Natural killer cell (primary cell): ENCODE results near the gene RGL2. TPM values are rescaled to one million over a fixed set of nuclear protein-coding genes. Genes with fewer than 3 reads are reported as not detected.

Experiments used
- ATAC-seq, 3 donors: fragments of 150-1000 bp in 2 of 3; fragments of 200-7000 bp in 1 of 3; cut with Tn5 transposase; 1 replicate in 1 of 3; 2 replicates in 2 of 3; pipeline ENCODE4 v1.10.0; 2021; ENCODE audit warnings: mild to moderate bottlenecking in 2 of 3, moderate library complexity in 2 of 3
- DNase-seq, 2 donors: peaks; one replicate each; pipeline versions ENCODE4 v3.0.0 to v3.0.0-alpha.2; 2013 to 2021; ENCODE audit warnings: mixed read lengths in 1 of 2
- H3K27ac ChIP-seq: one replicate; pipeline ENCODE4 v1.5.1; 2013; ENCODE audit warnings: mild to moderate bottlenecking, low read length
- H3K27me3 ChIP-seq: one replicate; pipeline ENCODE4 v1.6.1; 2013; ENCODE audit warnings: low read length; ENCODE audit not compliant: control insufficient read depth, insufficient read depth
- H3K36me3 ChIP-seq: one replicate; pipeline ENCODE4 v1.6.1; 2013; ENCODE audit warnings: low read length; ENCODE audit not compliant: control insufficient read depth, insufficient read depth
- H3K4me1 ChIP-seq: one replicate; pipeline ENCODE4 v1.6.1; 2013; ENCODE audit warnings: low read length; ENCODE audit not compliant: control insufficient read depth, insufficient read depth
- H3K4me3 ChIP-seq: one replicate; pipeline ENCODE4 v1.5.1; 2013; ENCODE audit warnings: low read length
- H3K9me3 ChIP-seq: one replicate; pipeline ENCODE4 v1.6.1; 2013; ENCODE audit warnings: low read length; ENCODE audit not compliant: control insufficient read depth, insufficient read depth
- H3K27ac Mint-ChIP-seq, 2 donors: one replicate each; pipeline ENCODE4 v1.8.0; 2022; ENCODE audit warnings: mild to moderate bottlenecking in 2 of 2, mixed read lengths in 2 of 2, moderate library complexity in 1 of 2
- H3K27me3 Mint-ChIP-seq, 2 donors: one replicate each; pipeline ENCODE4 v1.8.0; 2022; ENCODE audit warnings: low read depth in 2 of 2, mixed read lengths in 2 of 2
- H3K36me3 Mint-ChIP-seq: one replicate; pipeline ENCODE4 v1.8.0; 2022; ENCODE audit warnings: mixed read lengths
- H3K4me1 Mint-ChIP-seq, 2 donors: one replicate each; pipeline ENCODE4 v1.8.0; 2022; ENCODE audit warnings: mixed read lengths in 2 of 2
- H3K4me3 Mint-ChIP-seq: one replicate; pipeline ENCODE4 v1.8.0; 2022; ENCODE audit warnings: mild to moderate bottlenecking, moderate library complexity, mixed read lengths
- H3K9me3 Mint-ChIP-seq, 2 donors: one replicate each; pipeline ENCODE4 v1.8.0; 2022; ENCODE audit warnings: mixed read lengths in 2 of 2
- WGBS: methylation state at CpG from one replicate; pipeline ENCODE4 v1.1.7; 2013; ENCODE audit warnings: missing lambda C conversion rate; ENCODE audit not compliant: insufficient coverage; 5-methylcytosine and 5-hydroxymethylcytosine counted together
- intact Hi-C: fragments of 100-400 bp; cut with micrococcal nuclease; formaldehyde crosslinking; loops from one replicate; pipeline ENCODE4 v1.14.2; 2022
- total RNA-seq, 4 donors: library from RNA; stranded (reverse); fragments of 120-200 nt in 1 of 4; gene quantifications; one replicate each; pipeline versions ENCODE4 v1.2.3 to v1.2.4, GENCODE V29; 2013 to 2022
- TF ChIP-seq, protein P1 (sequence below): fragments of 200-600 bp; IDR thresholded peaks from one replicate; pipeline ENCODE4 v1.8.0; 2022; ENCODE audit warnings: antibody characterized with exemption

RGL2 gene
- total RNA-seq, 3 donors from 2014 or later (not counting 1 experiment from before 2014, with no cell fraction given): 80.7 to 91.4 (median 84.9) TPM

DNA sequence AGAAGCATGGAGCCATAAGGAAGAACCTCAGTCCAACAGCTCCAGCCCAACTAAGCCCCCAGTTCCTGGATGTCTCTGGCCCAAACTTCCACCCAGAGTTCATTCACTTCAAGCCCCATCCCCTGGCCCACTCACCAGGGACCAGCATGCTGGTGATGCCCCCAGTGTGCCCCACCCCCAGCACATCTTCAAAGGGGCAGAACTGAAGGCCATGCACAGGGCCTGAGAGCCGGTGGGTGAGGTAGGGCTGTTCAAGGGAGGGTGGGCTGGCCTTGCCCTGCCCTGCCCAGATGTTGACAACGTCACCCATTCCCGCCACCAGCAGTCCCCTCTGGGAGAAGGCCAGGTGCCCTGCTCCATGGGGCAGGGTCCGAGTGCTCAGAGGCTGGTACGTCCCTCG lies 18.2 kb downstream of the RGL2 start:
- intact Hi-C loops: no loop called here
- Histone ChIP-seq H3K36me3 (peaks cover 42% of the 10 kb centered on the region), H3K9me3 (no peaks in the 10 kb centered on the region), H3K27ac (no peak overlapping the region), H3K4me3 (no peak overlapping the region), H3K4me1 (peaks cover 42% of the 10 kb centered on the region), H3K27me3 (no peaks in the 10 kb centered on the region)
- Mint-ChIP-seq H3K27ac (peak overlapping the region in 1 of 2 donors; percentile 27), H3K9me3 (no peaks in the 10 kb centered on the region), H3K4me3 (no peak overlapping the region), H3K36me3 (no peaks in the 10 kb centered on the region), H3K27me3 (no peaks in the 10 kb centered on the region), H3K4me1 (peaks cover 19 to 46% of the 10 kb centered on the region in 2 donors)
- WGBS: 91% methylated on average over 6 of the region's 6 CpGs
- DNase-seq: peak in 1 of 2 donors; percentile 2
- no peak for ATAC-seq
- TF ChIP-seq, protein P1, sequence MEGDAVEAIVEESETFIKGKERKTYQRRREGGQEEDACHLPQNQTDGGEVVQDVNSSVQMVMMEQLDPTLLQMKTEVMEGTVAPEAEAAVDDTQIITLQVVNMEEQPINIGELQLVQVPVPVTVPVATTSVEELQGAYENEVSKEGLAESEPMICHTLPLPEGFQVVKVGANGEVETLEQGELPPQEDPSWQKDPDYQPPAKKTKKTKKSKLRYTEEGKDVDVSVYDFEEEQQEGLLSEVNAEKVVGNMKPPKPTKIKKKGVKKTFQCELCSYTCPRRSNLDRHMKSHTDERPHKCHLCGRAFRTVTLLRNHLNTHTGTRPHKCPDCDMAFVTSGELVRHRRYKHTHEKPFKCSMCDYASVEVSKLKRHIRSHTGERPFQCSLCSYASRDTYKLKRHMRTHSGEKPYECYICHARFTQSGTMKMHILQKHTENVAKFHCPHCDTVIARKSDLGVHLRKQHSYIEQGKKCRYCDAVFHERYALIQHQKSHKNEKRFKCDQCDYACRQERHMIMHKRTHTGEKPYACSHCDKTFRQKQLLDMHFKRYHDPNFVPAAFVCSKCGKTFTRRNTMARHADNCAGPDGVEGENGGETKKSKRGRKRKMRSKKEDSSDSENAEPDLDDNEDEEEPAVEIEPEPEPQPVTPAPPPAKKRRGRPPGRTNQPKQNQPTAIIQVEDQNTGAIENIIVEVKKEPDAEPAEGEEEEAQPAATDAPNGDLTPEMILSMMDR: no peak

DNA sequence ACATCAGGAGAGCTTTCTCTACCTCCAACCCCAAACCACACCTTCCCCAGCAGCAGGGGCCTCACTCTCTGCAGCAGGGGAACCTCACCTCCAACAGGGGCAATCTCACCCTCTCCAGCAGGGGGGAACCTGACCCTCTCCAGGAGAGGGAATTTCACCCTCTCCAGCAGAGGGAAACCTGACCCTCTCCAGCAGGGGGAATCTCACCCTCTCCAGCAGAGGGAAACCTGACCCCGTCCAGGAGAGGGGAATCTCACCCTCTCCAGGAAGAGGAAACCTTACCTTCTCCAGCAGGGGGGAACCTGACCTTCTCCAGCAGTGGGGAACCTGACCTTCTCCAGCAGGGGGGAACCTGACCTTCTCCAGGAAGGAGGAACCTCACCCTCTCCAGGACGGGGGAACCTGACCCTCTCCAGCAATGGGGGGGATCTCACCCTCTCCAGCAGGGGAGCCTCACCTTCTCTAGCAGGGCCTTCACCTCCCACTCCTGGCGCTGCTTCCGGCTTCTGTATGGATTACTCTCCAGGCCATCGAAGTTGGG lies 18.7 kb downstream of the RGL2 start:
- H3K9me3 Mint-ChIP-seq: no peaks in the 10 kb centered on the region
- Histone ChIP-seq H3K4me3 (no peak overlapping the region), H3K36me3 (peaks cover 41% of the 10 kb centered on the region), H3K27ac (no peak overlapping the region), H3K9me3 (no peaks in the 10 kb centered on the region), H3K4me1 (peaks cover 42% of the 10 kb centered on the region), H3K27me3 (no peaks in the 10 kb centered on the region)
- DNase-seq: peak in 1 of 2 donors; percentile 51
- TF ChIP-seq, protein P1: no peak
- H3K27ac Mint-ChIP-seq: peak overlapping the region in 1 of 2 donors; percentile 35
- WGBS: 55% methylated on average over 1 of the region's 5 CpGs
- no peaks in the 10 kb centered on the region for H3K27me3 Mint-ChIP-seq
- peak overlapping the region; percentile 47 for H3K4me3 Mint-ChIP-seq
- no peaks in the 10 kb centered on the region for H3K36me3 Mint-ChIP-seq
- no peak for ATAC-seq
- H3K4me1 Mint-ChIP-seq: peaks cover 20 to 47% of the 10 kb centered on the region in 2 donors
- intact Hi-C loops: no loop called here

DNA sequence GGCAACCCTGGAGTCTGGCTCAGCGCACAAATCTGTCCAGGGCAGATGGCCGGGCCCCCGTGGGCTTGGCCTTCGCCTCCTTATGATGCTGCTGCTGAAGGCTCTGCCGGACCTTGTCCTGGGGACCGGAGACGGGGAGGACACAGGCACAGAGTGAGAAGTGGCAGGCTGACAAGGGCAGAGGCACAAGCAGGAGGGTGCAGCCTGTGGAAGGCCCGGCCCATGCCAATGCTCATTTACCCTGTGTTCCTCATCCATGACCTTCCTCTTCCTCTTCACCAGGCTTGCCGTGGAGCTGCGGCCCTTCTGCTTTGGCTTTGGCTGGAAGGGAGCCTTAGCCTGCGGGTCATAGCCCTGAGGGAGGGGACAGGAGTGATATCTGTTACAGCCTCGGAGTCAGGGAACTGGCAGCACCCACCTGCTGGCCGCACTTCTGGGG lies 19.5 kb downstream of the RGL2 start:
- peaks cover 42% of the 10 kb centered on the region for H3K36me3 ChIP-seq
- no peaks in the 10 kb centered on the region for H3K9me3 ChIP-seq
- H3K27me3 ChIP-seq: no peaks in the 10 kb centered on the region
- no peak overlapping the region for H3K4me3 ChIP-seq
- Mint-ChIP-seq H3K4me1 (peaks cover 27 to 55% of the 10 kb centered on the region in 2 donors), H3K27ac (peak overlapping the region; percentile 23 to 35), H3K4me3 (no peak overlapping the region), H3K9me3 (no peaks in the 10 kb centered on the region), H3K36me3 (peaks cover 7% of the 10 kb centered on the region), H3K27me3 (no peaks in the 10 kb centered on the region)
- intact Hi-C loops: no loop called here
- ATAC-seq (no peak), DNase-seq (peak in 1 of 2 donors; percentile 10)
- H3K4me1 ChIP-seq: peaks cover 43% of the 10 kb centered on the region
- 92% methylated on average over 13 of the region's 13 CpGs for WGBS
- TF ChIP-seq, protein P1: no peak
- H3K27ac ChIP-seq: no peak overlapping the region

DNA sequence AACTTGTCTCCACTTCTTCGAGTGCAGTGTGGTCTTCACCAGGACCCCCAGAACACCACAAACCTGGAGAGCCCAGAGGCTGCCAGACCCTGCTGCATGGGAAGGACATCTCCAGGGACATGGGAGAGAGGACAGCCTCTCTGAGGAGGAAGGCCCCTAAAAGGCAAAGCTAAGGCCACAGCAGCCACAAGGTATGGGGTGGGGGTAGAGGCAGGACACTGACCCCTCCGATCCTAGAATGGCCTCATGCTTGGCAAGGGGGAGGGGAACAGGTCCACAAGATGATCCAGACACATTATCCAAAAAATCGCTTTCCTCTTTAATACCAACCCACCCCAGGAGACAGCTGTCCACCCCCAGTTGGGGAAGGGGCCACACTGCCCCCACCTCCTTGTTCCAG lies 19.9 kb downstream of the RGL2 start:
- TF ChIP-seq, protein P1: no peak
- Histone ChIP-seq H3K27me3 (no peaks in the 10 kb centered on the region), H3K9me3 (no peaks in the 10 kb centered on the region), H3K4me3 (no peak overlapping the region), H3K36me3 (peaks cover 44% of the 10 kb centered on the region), H3K27ac (no peak overlapping the region), H3K4me1 (peaks cover 48% of the 10 kb centered on the region)
- Mint-ChIP-seq H3K36me3 (peaks cover 7% of the 10 kb centered on the region), H3K9me3 (no peaks in the 10 kb centered on the region), H3K27me3 (no peaks in the 10 kb centered on the region), H3K27ac (peak overlapping the region; percentile 90 to 91), H3K4me1 (peaks cover 30 to 56% of the 10 kb centered on the region in 2 donors), H3K4me3 (no peak overlapping the region)
- WGBS: 87% methylated on average over 3 of the region's 3 CpGs
- DNase-seq (no peak), ATAC-seq (no peak)
- intact Hi-C loops: no loop called here
